PFSK-1 (cell line): Measurements from ENCODE around the gene RBPJL.

Experiments used
- FOXP2 ChIP-seq: optimal IDR thresholded peaks from 2 replicates; pipeline ENCODE3; 2011; ENCODE audit warnings: borderline replicate concordance, control low read depth, inconsistent platforms; ENCODE audit not compliant: insufficient read depth; ENCODE audit errors: extremely low read length, extremely low read depth
- POLR2AphosphoS5 ChIP-seq: IDR thresholded peaks from 2 replicates; pipeline ENCODE4 v1.6.1; 2012; ENCODE audit warnings: low read depth, mild to moderate bottlenecking, control low read depth, low read length, moderate library complexity
- REST ChIP-seq, 2 experiments: IDR thresholded peaks; 2 replicates each; pipeline versions ENCODE4 v1.6.1 to v1.8.0; 2011 to 2012; ENCODE audit warnings: low read depth in 2 of 2, low read length in 2 of 2, control low read depth in 1 of 2, inconsistent platforms in 1 of 2, mild to moderate bottlenecking in 1 of 2, moderate library complexity in 1 of 2; ENCODE audit not compliant: insufficient read depth in 1 of 2
- SIN3A ChIP-seq: IDR thresholded peaks from 2 replicates; pipeline ENCODE4 v1.6.1; 2012; ENCODE audit warnings: mild to moderate bottlenecking, low read length, moderate library complexity, borderline replicate concordance; ENCODE audit not compliant: insufficient read depth
- TAF1 ChIP-seq: IDR thresholded peaks from 2 replicates; pipeline ENCODE4 v1.6.1; 2012; ENCODE audit warnings: low read length, control low read depth, borderline replicate concordance; ENCODE audit not compliant: insufficient read depth

RBPJL gene

GRCh38 chr20:45352729-45353128, 46.1 kb downstream of the RBPJL start:
- TF ChIP-seq TAF1 (no peak), REST (IDR thresholded peaks at IDR 0.05; ENCODE audit: insufficient read depth in 1 of 2, low read depth in 2 of 2, low read length in 2 of 2) (no peak), SIN3A (no peak), POLR2AphosphoS5 (no peak), FOXP2 (no peak)

GRCh38 chr20:45353746-45354145, 47.1 kb downstream of the RBPJL start:
- TF ChIP-seq TAF1 (no peak), SIN3A (no peak), REST (IDR thresholded peaks at IDR 0.05; ENCODE audit: insufficient read depth in 1 of 2, low read depth in 2 of 2, low read length in 2 of 2) (no peak), POLR2AphosphoS5 (no peak), FOXP2 (no peak)

DNA sequence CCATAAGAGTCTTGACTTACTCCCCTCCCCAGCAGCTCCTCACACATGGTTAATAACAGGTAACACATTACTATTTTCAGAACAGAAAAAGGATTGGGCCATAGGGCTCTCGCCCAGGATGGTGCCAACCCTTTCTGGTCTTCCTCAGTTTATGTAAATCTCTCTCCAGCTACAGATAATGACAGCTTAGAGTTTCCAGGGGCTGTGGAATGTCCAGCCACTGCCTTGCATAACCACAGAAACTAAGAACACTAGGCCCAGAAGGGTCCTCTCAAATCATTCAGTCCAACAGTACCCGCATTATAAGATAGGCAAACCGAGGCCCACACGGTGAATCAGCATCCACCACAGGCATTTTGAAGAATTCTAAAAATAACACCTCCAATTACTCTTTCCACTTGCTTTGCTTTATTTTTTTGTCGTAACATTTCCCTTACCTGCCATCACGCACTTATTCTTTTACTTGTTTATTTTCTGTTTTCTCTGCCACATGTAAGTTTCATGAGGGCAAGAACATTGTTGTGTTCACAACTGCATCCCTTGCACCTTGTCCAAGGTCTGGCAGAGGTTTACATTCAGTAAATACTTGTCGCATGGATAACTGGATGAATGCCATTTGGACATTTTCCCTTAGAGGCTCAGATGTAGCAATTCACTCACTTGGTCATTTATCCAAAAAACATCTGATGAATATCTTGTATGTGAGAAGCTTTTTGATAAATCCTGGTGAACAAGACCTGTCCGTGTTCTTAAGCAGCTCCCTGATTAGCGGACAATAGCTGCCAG, 48.0 kb downstream of the RBPJL start:
- TF ChIP-seq TAF1 (no peak), POLR2AphosphoS5 (no peak), REST (IDR thresholded peaks at IDR 0.05; ENCODE audit: insufficient read depth in 1 of 2, low read depth in 2 of 2, low read length in 2 of 2) (no peak), FOXP2 (no peak), SIN3A (no peak)

GRCh38 chr20:45355209-45356084, 48.8 kb downstream of the RBPJL start:
- TF ChIP-seq TAF1 (no peak), FOXP2 (no peak), SIN3A (no peak), REST (IDR thresholded peaks at IDR 0.05; ENCODE audit: insufficient read depth in 1 of 2, low read depth in 2 of 2, low read length in 2 of 2) (no peak)
